Muscle layer of duodenum (tissue), 2 donors: Measurements from ENCODE around the gene HNRNPK.

Source experiments
- H3K27ac ChIP-seq: one replicate; pipeline ENCODE4 v1.7.0; 2013; ENCODE audit warnings: mild to moderate bottlenecking, low read length
- H3K27me3 ChIP-seq: one replicate; pipeline ENCODE4 v1.7.0; 2013; ENCODE audit warnings: low read depth, mild to moderate bottlenecking, control low read depth, low read length
- H3K36me3 ChIP-seq, 2 donors: one replicate each; pipeline ENCODE4 v1.7.0; 2013; ENCODE audit warnings: low read length in 2 of 2, control low read depth in 1 of 2, mild to moderate bottlenecking in 1 of 2; ENCODE audit not compliant: insufficient read depth in 2 of 2, control insufficient read depth in 1 of 2
- H3K4me1 ChIP-seq, 2 donors: one replicate each; pipeline ENCODE4 v1.7.0; 2013; ENCODE audit warnings: low read length in 2 of 2, mild to moderate bottlenecking in 2 of 2, control low read depth in 1 of 2, moderate library complexity in 1 of 2; ENCODE audit not compliant: insufficient read depth in 2 of 2, control insufficient read depth in 1 of 2
- H3K4me3 ChIP-seq, 2 donors: one replicate each; pipeline ENCODE4 v1.7.0; 2013; ENCODE audit warnings: low read length in 2 of 2, low read depth in 1 of 2, mild to moderate bottlenecking in 1 of 2
- H3K9me3 ChIP-seq, 2 donors: one replicate each; pipeline ENCODE4 v1.7.0; 2013; ENCODE audit warnings: low read length in 2 of 2, control low read depth in 1 of 2, mild to moderate bottlenecking in 1 of 2; ENCODE audit not compliant: control insufficient read depth in 1 of 2
- donor health status: healthy.

HNRNPK gene

GRCh38 chr9:83979812-83980394 is at the start of gene HNRNPK:
Gene HNRNPK (minus strand): TSS chr9:83980215. CDS start chr9:83978252, 1,963 bp downstream.
- peak within 1 kb of the TSS; percentile 99 for H3K27ac ChIP-seq
- peaks cover 5 to 30% of the 10 kb centered on the region in 2 donors for H3K4me1 ChIP-seq
- no peaks in the 10 kb centered on the region for H3K9me3 ChIP-seq
- H3K4me3 ChIP-seq: peak within 1 kb of the TSS; percentile 97 to 99
- peaks cover 25 to 26% of the 10 kb centered on the region in 2 donors for H3K36me3 ChIP-seq
- no peaks in the 10 kb centered on the region for H3K27me3 ChIP-seq

GRCh38 chr9:84027201-84027600 is 47.2 kb upstream of the HNRNPK start:
- H3K27me3 ChIP-seq: no peaks in the 10 kb centered on the region
- H3K36me3 ChIP-seq: no peaks in the 10 kb centered on the region
- no peak overlapping the region for H3K27ac ChIP-seq
- no peak overlapping the region for H3K4me3 ChIP-seq
- no peaks in the 10 kb centered on the region for H3K9me3 ChIP-seq
- no peaks in the 10 kb centered on the region for H3K4me1 ChIP-seq

GRCh38 chr9:84024041-84024575 is 44.1 kb upstream of the HNRNPK start:
- Histone ChIP-seq H3K9me3 (no peaks in the 10 kb centered on the region), H3K4me1 (no peaks in the 10 kb centered on the region), H3K4me3 (no peak overlapping the region), H3K36me3 (no peaks in the 10 kb centered on the region), H3K27me3 (no peaks in the 10 kb centered on the region), H3K27ac (no peak overlapping the region)

GRCh38 chr9:84007662-84008061 is 27.6 kb upstream of the HNRNPK start:
- Histone ChIP-seq H3K9me3 (no peaks in the 10 kb centered on the region), H3K4me1 (no peaks in the 10 kb centered on the region), H3K4me3 (no peak overlapping the region), H3K27ac (no peak overlapping the region), H3K36me3 (no peaks in the 10 kb centered on the region), H3K27me3 (no peaks in the 10 kb centered on the region)

GRCh38 chr9:84003246-84003645 is 23.2 kb upstream of the HNRNPK start:
- Histone ChIP-seq H3K27me3 (no peaks in the 10 kb centered on the region), H3K4me1 (no peaks in the 10 kb centered on the region), H3K9me3 (no peaks in the 10 kb centered on the region), H3K27ac (no peak overlapping the region), H3K36me3 (peaks cover 0 to 6% of the 10 kb centered on the region in 2 donors), H3K4me3 (no peak overlapping the region)

- Histone ChIP-seq H3K36me3 (peaks cover 0 to 6% of the 10 kb centered on the region in 2 donors), H3K4me1 (no peaks in the 10 kb centered on the region), H3K4me3 (peak overlapping the region in 1 of 2 donors; percentile 26), H3K9me3 (no peaks in the 10 kb centered on the region), H3K27me3 (no peaks in the 10 kb centered on the region), H3K27ac (no peak overlapping the region)
These were observed 22.3 kb upstream of the HNRNPK start for GRCh38 chr9:84002344-84002743.

- no peak overlapping the region for H3K4me3 ChIP-seq
- H3K36me3 ChIP-seq: peaks cover 0 to 6% of the 10 kb centered on the region in 2 donors
- no peaks in the 10 kb centered on the region for H3K4me1 ChIP-seq
- H3K9me3 ChIP-seq: no peaks in the 10 kb centered on the region
- no peak overlapping the region for H3K27ac ChIP-seq
- no peaks in the 10 kb centered on the region for H3K27me3 ChIP-seq
These were observed 21.6 kb upstream of the HNRNPK start for GRCh38 chr9:84001621-84002020.

- no peak overlapping the region for H3K4me3 ChIP-seq
- H3K27me3 ChIP-seq: no peaks in the 10 kb centered on the region
- H3K4me1 ChIP-seq: no peaks in the 10 kb centered on the region
- H3K9me3 ChIP-seq: no peaks in the 10 kb centered on the region
- no peak overlapping the region for H3K27ac ChIP-seq
- H3K36me3 ChIP-seq: peaks cover 0 to 6% of the 10 kb centered on the region in 2 donors
These were observed 20.2 kb upstream of the HNRNPK start for GRCh38 chr9:84000186-84000585.

- no peak overlapping the region for H3K4me3 ChIP-seq
- H3K27me3 ChIP-seq: no peaks in the 10 kb centered on the region
- no peaks in the 10 kb centered on the region for H3K9me3 ChIP-seq
- H3K4me1 ChIP-seq: no peaks in the 10 kb centered on the region
- peaks cover 0 to 6% of the 10 kb centered on the region in 2 donors for H3K36me3 ChIP-seq
- no peak overlapping the region for H3K27ac ChIP-seq
These were observed 19.3 kb upstream of the HNRNPK start for GRCh38 chr9:83999141-83999918.

- Histone ChIP-seq H3K4me1 (no peaks in the 10 kb centered on the region), H3K4me3 (no peak overlapping the region), H3K27me3 (no peaks in the 10 kb centered on the region), H3K9me3 (no peaks in the 10 kb centered on the region), H3K27ac (no peak overlapping the region), H3K36me3 (peaks cover 0 to under 1% of the 10 kb centered on the region in 2 donors)
These were observed 16.1 kb upstream of the HNRNPK start for GRCh38 chr9:83996126-83996525.

- no peaks in the 10 kb centered on the region for H3K27me3 ChIP-seq
- no peaks in the 10 kb centered on the region for H3K36me3 ChIP-seq
- H3K27ac ChIP-seq: no peak overlapping the region
- no peak overlapping the region for H3K4me3 ChIP-seq
- no peaks in the 10 kb centered on the region for H3K9me3 ChIP-seq
- no peaks in the 10 kb centered on the region for H3K4me1 ChIP-seq
These were observed 12.9 kb upstream of the HNRNPK start for GRCh38 chr9:83992901-83993300.
